H1 (cell line): ENCODE data around the gene PBX1.

Source experiments
- EP300 ChIP-seq, 2 experiments: IDR thresholded peaks; 1 replicate in 1 of 2; 2 replicates in 1 of 2; pipeline ENCODE4 v1.6.1; 2011 to 2012; ENCODE audit warnings: low read depth in 2 of 2, low read length in 2 of 2, mild to moderate bottlenecking in 2 of 2, borderline replicate concordance in 1 of 2, inconsistent platforms in 1 of 2, moderate library complexity in 1 of 2
- FOSL1 ChIP-seq: IDR thresholded peaks from 2 replicates; pipeline ENCODE4 v1.6.1; 2011; ENCODE audit warnings: mild to moderate bottlenecking, low read depth, low read length, moderate library complexity; ENCODE audit not compliant: insufficient read depth
- MAFK ChIP-seq: IDR thresholded peaks from 2 replicates; pipeline ENCODE4 v1.6.1; 2012; ENCODE audit warnings: low read depth, mild to moderate bottlenecking, improper control_type of control experiment, low read length
- MAX ChIP-seq: IDR thresholded peaks from 2 replicates; pipeline ENCODE4 v1.6.1; 2012; ENCODE audit warnings: inconsistent platforms
- NRF1 ChIP-seq: IDR thresholded peaks from 2 replicates; pipeline ENCODE4 v1.6.1; 2011; ENCODE audit warnings: mild to moderate bottlenecking, low read depth, low read length, improper control_type of control experiment
- POLR2A ChIP-seq, 2 experiments: IDR thresholded peaks; 1 replicate in 1 of 2; 2 replicates in 1 of 2; pipeline ENCODE4 v1.6.1; 2011; ENCODE audit warnings: low read depth in 2 of 2, low read length in 2 of 2, mild to moderate bottlenecking in 2 of 2; ENCODE audit errors: control extremely low read depth in 1 of 2
- RFX5 ChIP-seq: IDR thresholded peaks from 2 replicates; pipeline ENCODE4 v1.6.1; 2011; ENCODE audit warnings: low read depth, low read length, improper control_type of control experiment, borderline replicate concordance
- TAF1 ChIP-seq: IDR thresholded peaks from 2 replicates; pipeline ENCODE4 v1.6.1; 2011; ENCODE audit warnings: mild to moderate bottlenecking, low read depth, low read length
- TF ChIP-seq, protein P1 (sequence below), 3 experiments: IDR thresholded peaks; 1 replicate in 2 of 3; 2 replicates in 1 of 3; pipeline versions ENCODE4 v1.5.1 to v1.6.1; 2011; ENCODE audit warnings: low read length in 3 of 3, mild to moderate bottlenecking in 3 of 3, inconsistent platforms in 2 of 3, low read depth in 1 of 3, moderate library complexity in 1 of 3; ENCODE audit not compliant: insufficient read depth in 1 of 3; ENCODE audit errors: control extremely low read depth in 1 of 3

DNA sequence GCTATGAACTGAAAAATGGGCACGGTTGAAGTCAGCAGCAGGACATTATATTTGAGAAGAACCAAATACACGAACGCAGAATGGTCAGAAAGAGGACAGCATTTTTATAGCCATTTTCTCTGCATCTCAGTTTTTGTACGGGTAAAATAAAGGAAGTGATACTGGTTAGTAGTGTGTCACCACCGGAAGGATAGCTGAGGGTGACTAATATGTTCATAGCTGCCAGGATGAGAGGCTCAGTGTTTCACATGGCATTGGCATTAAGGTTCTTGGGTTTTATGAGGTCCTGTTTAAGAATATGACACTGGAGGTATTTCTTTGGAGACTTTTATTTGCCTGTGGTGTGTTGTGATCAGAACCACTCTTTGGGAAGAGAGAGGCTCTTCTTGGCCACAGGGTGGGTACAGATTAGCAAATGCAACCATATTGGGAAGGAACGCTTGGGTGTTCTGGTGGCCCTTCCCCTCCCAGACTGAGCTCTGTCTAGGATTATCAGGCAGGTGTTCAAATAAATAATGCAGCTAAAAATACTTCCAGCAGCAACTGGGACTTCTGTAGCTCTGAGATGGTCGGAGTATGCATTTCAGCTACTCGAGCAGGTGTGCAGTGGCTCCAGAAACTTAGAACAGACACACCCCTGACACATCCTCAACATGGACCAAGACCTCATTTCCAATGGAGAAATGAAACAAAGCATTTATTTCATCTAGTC is 158.2 kb downstream of the PBX1 start:
- TF ChIP-seq MAX: no peak
- TF ChIP-seq EP300 (IDR thresholded peaks at IDR 0.05; ENCODE audit: borderline replicate concordance in 1 of 2, low read depth in 2 of 2, low read length in 2 of 2): no peak
- TF ChIP-seq, protein P1, sequence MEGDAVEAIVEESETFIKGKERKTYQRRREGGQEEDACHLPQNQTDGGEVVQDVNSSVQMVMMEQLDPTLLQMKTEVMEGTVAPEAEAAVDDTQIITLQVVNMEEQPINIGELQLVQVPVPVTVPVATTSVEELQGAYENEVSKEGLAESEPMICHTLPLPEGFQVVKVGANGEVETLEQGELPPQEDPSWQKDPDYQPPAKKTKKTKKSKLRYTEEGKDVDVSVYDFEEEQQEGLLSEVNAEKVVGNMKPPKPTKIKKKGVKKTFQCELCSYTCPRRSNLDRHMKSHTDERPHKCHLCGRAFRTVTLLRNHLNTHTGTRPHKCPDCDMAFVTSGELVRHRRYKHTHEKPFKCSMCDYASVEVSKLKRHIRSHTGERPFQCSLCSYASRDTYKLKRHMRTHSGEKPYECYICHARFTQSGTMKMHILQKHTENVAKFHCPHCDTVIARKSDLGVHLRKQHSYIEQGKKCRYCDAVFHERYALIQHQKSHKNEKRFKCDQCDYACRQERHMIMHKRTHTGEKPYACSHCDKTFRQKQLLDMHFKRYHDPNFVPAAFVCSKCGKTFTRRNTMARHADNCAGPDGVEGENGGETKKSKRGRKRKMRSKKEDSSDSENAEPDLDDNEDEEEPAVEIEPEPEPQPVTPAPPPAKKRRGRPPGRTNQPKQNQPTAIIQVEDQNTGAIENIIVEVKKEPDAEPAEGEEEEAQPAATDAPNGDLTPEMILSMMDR (IDR thresholded peaks at IDR 0.05; ENCODE audit: control extremely low read depth in 1 of 3, insufficient read depth in 1 of 3, low read depth in 1 of 3, low read length in 3 of 3): no peak
- no peak for TF ChIP-seq TAF1
- no peak for TF ChIP-seq MAFK
- no peak for TF ChIP-seq RFX5
- no peak for TF ChIP-seq POLR2A (IDR thresholded peaks at IDR 0.05; ENCODE audit: control extremely low read depth in 1 of 2, low read depth in 2 of 2, low read length in 2 of 2)
- TF ChIP-seq NRF1: no peak
- TF ChIP-seq FOSL1: no peak
